Fibroblast of skin of left biceps (primary cell): ENCODE results near the gene NIPAL3.

Source experiments
- DNase-seq, 2 experiments: peaks; one replicate each; pipeline ENCODE4 v3.0.0-alpha.2; 2013; ENCODE audit warnings: low read depth in 2 of 2

Gene NIPAL3

DNA sequence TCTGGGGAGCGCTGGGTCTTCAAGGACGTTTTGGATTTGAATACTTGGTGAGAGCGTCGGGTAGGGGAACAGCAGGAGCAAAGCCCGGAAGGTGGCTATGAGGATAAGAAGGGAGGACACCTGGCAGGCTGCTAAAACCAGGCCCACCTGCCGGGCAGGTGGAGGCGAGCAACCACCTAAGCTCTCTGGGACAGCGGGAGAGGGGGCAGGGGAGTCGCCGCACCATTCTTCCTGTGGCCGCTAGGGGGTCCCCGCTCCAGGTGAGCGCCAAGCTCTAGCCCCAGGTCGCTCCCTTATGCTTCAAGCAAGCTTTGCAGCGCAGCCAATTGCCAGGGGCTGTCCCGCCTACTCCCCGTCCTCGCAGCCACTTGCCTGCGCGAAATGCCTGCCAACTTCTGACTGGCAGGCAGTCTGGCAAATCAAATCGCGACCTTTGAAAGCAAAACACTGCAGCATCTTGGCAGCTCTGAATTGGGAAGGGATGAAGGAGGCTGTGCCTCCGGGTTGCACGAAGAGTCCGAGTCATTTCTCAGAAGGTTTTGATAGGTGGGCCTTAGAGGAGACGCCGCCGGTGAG lies at the start of gene NIPAL3:
Gene NIPAL3 (plus strand): TSS at position 469 of the 576 bp plus-strand sequence. CDS start 3,746 bp downstream, outside the sequence.
- peak; percentile 98 to 99 for DNase-seq

DNA sequence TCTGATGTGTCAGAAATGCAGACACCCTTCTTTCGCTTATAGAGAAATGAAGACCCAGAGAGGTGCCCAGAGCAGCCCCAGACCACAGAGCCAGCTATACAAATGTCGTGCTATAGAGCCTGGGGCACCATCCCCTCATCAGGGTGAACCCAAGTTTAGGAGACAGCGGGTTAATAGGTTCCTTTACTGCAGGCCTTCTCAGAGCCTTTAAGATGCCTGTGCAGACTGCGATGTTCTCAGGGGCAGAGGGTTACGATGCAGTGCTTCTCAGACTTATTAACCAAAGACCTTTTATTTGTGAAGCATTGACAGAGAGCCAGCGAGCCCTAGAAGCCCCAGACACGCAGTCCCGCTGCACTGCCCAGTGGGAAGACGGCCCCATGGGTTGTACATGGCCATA lies 48.9 kb upstream of the NIPAL3 start:
- no peak for DNase-seq

DNA sequence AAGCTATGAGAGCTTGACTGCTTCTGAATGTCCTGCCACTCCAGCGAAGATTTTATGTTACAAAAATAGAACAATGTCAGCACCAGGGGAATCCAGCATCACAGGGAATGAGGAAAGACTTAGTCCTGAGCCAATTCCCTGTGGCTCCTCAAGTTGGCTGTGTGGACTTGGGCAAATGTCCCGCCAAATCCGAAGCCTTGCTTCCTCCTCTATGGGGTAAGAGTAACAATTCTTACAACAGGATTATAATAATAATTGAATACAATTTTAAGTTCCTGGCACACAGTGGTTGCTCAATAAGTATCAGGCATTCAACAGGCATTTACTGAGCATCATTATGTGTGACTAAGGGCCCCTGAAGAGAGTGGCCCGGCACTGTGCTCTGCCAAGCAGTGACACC lies 46.4 kb upstream of the NIPAL3 start:
- DNase-seq, result no peak

DNA sequence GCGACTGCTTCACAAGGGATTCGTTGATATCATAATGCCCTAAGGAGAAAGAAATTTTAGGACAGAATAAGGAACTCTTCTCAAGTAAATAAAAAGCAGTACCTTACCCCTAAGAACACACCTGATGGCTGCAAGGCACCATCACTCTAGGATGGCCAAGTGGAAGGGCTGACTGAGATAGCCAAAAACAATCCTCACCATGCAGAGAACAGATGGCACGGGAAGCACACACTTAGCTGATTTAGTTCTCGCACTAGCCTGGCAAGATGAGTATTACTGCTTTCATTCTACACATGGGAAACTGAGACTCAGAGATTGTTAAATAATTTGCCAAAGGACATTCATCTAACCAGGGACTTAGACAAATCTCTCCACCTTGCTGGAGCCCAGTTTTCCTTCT lies 45.8 kb upstream of the NIPAL3 start:
- no peak for DNase-seq

DNA sequence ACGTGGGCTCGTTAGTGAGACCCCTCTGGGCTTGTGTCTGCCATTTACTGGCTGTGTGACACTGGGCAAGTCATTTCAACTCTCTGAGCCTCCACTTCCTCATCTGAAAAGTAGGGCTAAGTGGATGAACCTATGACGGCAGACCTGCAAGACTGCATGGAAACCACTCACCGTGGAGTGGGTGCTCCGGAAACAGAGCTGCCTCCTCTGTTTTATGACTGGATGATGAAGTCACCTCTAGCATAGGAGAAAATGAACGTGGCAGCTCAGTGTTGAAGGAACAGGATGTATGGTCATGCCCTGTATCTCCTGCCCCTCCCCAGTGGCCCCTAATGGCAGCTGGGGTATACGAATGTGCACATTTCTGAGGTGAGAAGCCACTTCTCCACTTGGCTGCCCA lies 42.6 kb upstream of the NIPAL3 start:
- DNase-seq, result no peak

DNA sequence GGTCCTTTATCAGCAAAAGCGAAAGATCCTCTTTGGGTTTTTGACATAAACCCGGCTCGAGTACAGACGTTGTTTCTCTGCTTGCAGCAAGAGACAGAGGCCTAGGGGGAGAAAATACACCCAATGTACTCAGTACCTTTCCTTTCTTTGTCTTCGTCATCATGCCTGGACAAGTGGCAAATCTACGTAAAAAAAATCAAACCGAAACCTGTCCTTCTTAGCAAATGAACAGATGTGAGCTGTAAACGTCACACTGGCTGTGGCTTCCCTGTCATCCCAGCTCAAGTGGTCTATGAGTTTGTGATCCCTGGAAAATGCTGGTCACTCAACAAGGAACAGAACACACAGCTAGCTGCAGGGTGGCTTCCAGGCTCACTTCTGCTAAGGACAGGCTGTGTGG lies 41.9 kb upstream of the NIPAL3 start:
- no peak for DNase-seq

DNA sequence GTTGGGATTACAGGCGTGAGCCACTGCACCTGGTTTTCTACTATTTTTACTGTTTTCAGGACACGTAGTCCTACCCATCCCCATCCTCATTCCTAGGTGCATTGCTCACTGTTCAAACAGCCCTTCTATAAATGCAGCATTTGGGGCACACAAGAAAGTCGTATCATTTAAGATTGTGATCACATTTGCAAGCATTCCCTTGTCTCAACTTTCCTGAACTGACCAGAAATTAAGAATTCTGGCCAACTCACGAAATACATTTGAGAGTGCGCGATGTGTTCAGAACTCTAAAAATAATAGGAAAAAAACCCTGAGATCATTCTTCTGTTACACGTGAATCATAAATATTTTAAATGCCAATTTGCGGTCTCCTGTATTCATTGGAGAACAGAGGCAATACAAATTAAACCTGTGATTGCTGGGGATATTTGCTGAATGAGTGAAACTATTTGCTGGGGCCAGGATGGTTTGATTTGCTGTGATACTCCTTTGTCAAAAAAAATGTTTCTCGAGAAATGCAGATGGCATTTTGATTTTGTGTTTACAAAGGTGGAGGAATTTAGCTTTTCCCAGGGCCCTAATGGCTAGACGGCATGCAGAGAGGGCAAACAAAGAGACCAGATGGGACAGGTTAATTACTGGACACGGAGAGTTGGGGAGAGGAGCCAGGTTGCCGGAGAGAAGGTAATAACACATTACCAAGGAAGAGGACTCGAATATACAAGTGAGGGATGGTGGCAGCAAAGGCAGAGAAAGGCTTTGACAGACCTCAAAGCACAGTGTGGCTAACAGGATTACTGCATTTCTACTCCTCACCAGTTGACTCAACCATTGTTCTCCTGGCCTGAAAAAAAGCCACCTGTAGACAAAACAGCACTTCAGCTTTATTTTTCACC lies 40.5 kb upstream of the NIPAL3 start:
- no peak for DNase-seq

DNA sequence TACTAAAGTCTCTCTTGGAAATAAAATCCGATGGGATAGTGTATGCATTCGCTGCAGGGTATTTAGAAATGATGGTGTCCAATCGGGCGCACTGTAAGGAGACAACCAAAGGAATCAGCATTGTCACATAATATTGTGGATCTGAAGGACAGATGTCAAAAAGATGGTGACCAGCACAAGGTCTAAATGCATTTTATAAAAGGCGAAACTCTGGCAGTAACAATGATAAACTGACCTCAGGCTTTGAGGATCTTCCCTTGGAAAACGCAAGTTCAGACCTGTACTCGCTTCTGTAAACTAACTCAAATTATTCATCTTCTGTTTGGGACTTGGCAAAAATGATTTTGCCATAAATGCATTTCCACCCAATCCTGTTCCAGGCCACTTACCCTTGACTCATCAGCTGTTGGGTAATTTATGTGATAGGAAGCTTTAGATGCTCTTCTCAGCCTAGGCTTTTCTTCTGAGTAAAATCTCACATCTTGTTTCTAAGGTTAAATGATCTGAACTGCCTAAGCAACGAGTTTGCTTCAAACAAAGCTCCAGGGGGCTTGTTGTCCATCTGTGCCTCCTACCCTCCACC lies 35.8 kb upstream of the NIPAL3 start:
- DNase-seq, result no peak

DNA sequence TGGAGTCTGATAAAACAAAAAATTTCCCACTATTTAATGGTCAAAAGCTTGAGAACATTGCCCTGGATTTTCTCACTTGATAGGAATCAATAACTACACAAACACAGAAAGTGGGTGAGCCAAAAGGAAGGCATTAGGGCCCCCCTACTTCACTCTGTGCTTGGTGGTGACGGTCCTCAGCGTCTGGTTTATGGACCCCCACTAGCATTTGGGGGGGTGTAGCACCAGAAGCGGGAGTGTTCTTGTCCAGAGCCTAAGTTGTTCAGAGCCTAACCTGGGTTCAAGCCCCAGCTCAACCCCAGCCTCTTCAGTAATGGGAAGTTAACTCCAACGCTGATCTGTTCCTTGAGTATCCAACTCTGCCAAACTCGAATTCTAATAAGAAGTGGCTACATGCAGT lies 35.1 kb upstream of the NIPAL3 start:
- no peak for DNase-seq

DNA sequence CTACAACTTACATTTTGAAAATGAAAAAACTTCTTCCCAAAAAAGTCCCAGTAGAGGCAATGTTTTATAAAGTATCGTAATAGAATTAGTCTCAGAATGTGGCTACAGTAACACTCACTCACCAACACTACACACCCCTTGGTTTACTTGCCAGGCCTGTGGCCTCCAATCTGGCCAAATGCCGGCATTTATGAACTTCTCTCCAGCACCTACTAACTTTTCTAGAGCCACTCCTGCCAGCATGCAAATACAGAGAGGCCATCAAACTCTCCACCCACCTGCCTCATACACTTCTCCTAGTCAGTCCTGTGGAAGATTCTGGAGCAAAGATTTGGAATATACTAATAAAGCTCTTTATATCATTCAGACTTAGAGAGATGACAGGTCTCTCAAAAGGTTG lies 34.3 kb upstream of the NIPAL3 start:
- DNase-seq, result no peak

DNA sequence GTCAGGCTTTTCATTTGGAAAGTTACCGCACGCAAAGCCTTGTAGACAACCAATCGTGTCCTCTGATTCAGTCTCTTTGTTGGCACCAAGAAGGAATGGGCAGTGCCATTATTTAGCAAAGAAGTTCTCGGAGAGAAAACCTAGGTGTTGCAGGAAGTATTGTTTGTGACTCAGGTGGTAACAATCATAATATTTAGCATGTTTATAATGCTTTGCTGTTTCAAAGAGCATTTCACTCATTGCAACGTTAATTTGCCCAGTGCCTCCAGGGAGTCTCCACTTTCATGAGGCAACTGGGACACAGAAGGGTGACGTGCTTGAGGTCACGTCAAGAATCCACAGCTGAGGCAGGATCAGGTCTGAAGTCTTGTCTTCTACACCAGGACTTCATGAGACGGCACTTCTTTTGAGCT lies 33.4 kb upstream of the NIPAL3 start:
- DNase-seq, result no peak

DNA sequence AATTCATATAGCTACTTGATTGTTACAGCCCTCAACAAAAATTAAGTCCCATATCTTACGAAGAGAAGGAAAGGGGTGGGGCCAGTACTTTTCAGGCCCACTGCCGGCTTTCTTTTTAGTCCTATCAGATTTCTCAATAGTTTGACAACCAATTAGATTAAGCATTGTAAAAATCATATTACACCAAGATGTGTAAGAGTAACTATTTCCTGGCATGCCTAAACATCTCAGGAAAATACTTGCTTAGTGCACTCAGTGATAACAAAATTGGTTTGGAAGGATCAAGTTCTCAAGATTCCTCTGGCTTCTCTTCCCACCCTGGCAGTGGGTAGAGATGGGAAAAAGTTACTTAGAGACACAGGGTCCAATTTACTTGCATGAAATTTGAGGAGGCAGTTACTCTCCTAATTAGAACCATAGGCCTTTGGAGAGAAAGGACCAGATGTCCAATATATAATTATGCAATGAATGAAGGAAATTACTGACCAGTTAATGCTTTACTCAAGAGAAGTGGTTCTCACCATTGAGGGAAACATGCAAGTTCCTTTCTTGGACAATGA lies 32.1 kb upstream of the NIPAL3 start:
- no peak for DNase-seq

DNA sequence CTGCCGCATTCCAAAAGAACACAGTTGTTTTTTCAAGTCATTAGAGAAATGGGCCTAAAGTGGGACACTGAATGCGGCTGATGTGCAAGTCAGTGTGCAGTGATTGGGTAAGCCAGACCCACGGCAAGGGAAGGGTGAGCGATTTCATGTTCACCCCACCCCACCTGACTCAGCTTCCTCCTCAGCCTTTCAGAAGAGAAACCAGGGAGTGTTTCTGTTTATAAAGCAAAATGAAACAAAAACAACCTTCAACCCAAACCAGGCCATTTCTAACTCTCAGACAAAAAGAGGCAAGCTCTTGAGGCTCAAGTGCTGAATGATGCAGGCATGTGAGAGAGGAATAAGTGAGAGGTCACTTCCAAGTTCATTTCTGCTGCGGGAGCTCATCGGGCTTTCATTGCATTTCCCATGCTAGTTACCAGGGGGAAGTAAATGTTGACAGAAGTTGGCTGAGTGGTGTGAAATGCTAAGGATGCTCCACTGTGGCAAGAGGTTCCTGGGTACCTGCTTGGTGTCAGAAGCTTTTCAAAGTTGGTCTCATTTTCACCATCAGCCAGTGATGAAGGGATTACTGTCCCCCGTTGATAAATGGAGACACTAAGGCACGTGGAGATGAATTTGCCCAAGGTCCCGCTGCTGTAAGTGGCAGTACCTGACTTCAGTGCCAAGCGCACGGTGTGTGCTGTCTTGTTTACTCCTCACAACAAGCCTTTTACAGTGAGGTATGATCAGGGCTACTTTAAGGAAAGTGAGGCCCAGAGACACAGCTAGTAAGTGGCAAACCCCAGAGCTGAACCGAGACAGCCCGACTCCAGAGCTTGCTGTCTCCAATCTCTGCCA lies 31.1 kb upstream of the NIPAL3 start:
- DNase-seq, result no peak

DNA sequence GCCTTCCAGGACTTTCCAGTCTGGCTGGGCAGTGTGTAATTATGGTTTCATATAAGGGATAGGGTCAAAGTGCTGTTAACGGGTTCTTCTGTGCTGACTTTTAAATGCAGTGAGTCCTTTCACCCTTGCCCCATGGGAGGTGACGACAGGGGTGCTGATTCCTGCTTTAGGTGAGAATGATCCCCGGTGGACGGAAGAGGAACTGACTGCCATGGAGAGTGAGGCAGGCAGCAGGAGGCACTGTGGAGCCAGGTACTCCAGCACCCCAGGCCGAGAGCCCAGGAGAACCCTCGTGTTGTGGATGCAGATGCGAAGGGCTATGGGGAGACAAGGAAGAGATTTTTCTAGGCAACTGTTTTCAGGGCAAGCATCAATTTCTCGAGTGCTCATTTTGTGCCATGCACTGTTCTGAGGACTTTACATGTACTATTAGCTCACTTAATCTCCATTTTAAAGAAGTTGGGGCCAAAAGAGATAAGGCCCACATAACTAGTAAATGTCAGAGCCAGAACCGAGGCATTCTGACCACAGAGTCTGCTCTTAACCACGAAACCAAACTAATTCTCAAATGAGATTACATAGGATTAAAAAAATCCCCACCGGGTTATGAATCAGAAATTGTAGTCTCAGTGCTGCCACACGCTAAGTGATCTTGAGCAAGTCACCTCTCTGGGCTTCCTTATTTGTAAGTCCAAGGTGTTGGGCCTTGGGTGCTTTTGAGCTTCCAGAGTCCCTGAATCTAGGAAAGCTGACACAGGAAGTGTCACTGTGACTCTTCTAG lies 30.3 kb upstream of the NIPAL3 start:
- DNase-seq, result no peak

DNA sequence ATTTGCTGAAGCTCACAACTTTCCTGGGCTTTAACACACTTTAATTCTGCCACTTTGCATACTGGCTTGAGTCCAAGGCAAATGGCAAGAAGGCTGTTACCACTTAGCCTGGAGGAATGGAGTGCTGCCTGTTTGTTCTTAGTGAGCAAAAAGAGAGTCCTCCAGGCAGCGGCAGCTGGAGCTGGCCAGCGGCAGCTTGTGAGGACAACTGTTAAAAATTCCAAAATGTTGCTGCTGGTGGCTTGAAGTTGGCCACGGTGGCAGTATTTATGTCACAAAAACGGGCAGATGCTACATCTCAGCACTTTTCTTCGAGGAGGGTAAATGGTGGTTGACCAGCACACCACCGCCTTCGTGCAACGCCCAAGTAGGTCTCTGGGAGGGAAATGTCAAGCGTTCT lies 29.4 kb upstream of the NIPAL3 start:
- DNase-seq, result no peak

DNA sequence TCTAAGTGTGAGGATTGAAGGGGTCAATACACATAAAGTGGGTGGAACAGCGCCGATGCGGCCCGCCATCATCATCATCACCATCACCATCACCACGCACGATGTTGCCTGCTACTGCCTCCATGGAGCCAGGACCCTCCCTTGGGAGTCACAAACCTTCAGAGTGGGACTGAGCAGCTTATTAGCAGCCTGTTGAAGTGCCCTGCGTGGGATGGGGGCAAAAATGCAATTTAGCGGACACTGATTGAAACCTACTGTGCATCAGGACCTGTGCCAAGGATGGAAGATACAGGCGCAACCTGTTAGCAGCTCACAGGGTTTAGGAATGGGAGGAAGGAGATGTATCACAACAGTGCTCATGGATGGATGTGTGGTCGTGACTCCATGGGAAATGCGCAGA lies 28.7 kb upstream of the NIPAL3 start:
- no peak for DNase-seq

DNA sequence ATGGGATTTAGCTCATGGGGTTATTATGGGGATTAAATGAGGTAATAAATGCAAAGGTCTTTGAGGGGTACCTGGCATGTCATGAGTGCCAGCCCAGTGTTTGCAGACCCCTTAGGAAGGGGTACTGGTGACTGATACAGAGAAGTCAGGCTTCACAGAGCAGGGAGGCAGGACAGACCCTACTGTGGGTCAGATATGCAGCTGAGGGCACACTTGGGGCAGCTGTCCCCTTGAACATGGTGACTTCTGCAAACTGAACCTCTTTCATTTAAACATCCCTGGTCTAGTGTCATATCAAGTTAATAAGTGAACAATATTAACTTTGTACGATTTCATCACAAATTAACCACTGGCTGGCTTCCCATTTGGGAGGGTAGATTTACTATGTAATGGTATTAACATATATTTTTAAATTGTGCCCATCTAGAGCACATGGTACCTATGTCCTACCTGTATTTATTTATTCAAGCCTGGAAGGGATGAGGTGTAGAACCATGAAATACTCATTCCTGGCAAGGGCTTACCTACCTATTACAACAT lies 27.9 kb upstream of the NIPAL3 start:
- DNase-seq, result no peak

DNA sequence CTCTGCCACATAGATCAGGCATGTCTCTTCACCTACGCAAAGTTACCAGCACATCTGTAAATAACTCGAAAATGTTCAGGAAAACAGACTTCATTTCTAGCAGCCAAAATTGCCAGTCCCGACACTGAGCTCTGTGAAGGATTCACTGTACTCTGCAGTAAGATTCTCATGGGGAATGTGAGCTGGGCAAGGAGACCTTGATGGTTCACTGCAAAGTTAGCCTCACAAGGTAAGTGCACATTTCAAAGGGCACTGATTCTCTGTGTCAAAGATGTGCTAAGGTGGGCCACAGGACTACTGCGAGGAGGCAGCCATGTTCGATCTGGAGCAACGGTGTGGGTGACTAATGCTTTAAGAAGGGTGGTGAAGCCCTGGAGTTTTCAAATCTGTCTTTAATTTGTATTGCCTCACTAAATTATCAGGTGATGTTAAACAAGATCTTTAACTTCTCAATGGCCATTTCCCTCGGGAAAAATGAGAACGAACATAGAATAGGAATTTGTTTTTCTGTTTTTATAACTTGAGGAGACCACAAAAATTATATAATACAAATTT lies 27.2 kb upstream of the NIPAL3 start:
- no peak for DNase-seq

DNA sequence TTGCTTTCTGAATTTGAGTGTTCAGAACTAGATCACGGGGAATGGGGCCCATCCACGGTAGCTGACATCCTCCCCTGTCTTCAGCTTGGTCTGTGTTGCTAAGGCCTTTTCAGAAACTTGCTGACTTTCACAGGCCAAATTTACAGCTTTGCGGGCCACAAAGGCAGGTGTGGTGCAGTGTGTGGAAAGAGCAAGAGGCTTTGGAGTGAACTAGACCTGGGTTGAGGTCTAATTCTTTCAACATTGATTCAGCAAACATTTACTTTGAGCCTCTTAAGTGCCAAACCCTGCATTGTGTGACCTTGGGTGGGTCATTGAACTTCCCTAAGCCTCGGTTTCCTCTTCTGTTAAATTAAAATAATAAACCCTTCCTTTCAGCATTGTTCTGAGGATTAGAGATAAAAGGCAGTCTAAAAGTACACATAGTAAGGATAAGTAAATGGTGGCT lies 26.3 kb upstream of the NIPAL3 start:
- no peak for DNase-seq
